ENCODE results near the gene CFHR3. TPM values are rescaled to one million over a fixed set of nuclear protein-coding genes. Genes with fewer than 3 reads are reported as not detected.
"Not testable (repeated sequence)": the region's sequence is repeated elsewhere in the genome, so short reads cannot be mapped to it uniquely, and the experiment has no call there.

The CFHR3 gene
- total RNA-seq, 2 donors from 2014 or later: 0.15 TPM; not detected in 1

- no peaks in the 10 kb centered on the region for H3K9me3 ChIP-seq
- H3K27ac ChIP-seq: no peak overlapping the region
- no peak overlapping the region for H3K4me3 ChIP-seq
- H3K27me3 ChIP-seq: no peaks in the 10 kb centered on the region
- TF ChIP-seq, protein P1, sequence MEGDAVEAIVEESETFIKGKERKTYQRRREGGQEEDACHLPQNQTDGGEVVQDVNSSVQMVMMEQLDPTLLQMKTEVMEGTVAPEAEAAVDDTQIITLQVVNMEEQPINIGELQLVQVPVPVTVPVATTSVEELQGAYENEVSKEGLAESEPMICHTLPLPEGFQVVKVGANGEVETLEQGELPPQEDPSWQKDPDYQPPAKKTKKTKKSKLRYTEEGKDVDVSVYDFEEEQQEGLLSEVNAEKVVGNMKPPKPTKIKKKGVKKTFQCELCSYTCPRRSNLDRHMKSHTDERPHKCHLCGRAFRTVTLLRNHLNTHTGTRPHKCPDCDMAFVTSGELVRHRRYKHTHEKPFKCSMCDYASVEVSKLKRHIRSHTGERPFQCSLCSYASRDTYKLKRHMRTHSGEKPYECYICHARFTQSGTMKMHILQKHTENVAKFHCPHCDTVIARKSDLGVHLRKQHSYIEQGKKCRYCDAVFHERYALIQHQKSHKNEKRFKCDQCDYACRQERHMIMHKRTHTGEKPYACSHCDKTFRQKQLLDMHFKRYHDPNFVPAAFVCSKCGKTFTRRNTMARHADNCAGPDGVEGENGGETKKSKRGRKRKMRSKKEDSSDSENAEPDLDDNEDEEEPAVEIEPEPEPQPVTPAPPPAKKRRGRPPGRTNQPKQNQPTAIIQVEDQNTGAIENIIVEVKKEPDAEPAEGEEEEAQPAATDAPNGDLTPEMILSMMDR (IDR thresholded peaks at IDR 0.05): no peak
- no peaks in the 10 kb centered on the region for H3K4me1 ChIP-seq
- DNase-seq: no peak
- H3K36me3 ChIP-seq: no peaks in the 10 kb centered on the region
- intact Hi-C loops (cut with DNase I): no loop called here
- H3K9ac ChIP-seq (ENCODE audit: low read depth in 2 of 2, low read length in 2 of 2): no peak overlapping the region
Measured at GRCh38 chr1:196738730-196739129, 35.9 kb upstream of the CFHR3 start.

DNA sequence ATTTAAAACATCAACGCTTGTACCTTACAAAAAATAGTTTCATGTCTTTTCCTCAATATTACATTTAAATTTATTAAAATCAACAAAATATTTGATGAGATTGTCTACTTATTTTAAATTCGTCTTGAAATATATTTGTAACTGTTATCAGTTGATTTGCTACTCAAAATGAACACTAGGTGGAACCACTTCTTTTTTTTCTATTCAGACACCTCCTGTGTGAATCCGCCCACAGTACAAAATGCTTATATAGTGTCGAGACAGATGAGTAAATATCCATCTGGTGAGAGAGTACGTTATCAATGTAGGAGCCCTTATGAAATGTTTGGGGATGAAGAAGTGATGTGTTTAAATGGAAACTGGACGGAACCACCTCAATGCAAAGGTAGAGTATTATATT is 31.4 kb upstream of the CFHR3 start:
- H3K9me3 ChIP-seq; H3K4me1 ChIP-seq; H3K9ac ChIP-seq (ENCODE audit: low read depth in 2 of 2, low read length in 2 of 2); H3K4me3 ChIP-seq; DNase-seq; H3K27me3 ChIP-seq; H3K36me3 ChIP-seq; H3K27ac ChIP-seq: not testable (repeated sequence)
- intact Hi-C loops (cut with DNase I): loop anchor here (10.0 kb wide), 1 partner anchor 602 kb away; no protein-coding TSS in a partner anchor

DNA sequence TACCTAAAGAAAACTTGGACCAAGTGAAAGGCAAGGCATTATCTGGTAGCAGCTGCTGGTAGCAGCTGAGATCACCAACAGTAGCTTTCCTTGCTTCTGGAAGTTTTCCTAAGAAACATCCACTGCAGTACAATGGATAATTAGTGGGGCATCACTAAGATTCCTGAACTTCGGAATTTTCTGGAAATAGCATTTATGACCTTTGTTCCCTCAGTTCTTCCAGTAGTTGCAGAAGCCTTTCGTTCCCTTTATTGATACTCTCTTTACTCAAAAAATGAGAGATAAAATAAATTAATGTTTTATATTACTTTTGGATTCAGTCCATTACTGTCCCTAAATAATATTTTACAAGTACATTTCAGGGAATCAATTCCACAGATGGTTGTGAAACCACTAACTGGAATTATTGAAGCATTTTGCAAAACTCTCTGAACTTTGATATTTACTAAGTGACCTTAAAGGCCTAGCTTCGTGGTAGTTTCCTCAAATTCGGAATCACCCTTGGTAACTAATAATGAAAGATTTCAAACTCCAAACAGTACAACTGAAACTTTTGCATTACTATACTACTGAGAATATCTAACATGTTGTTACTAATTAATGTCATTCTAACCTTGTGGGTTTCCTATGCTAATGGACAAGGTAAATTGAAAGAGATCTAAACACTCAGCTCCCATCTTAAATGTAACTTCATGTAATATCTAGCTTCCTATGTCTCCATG is 9.5 kb upstream of the CFHR3 start:
- H3K36me3 ChIP-seq; DNase-seq; intact Hi-C loops (cut with DNase I); H3K27me3 ChIP-seq; H3K4me3 ChIP-seq; H3K9me3 ChIP-seq; H3K27ac ChIP-seq; H3K9ac ChIP-seq (ENCODE audit: low read depth in 2 of 2, low read length in 2 of 2); H3K4me1 ChIP-seq: not testable (repeated sequence)

DNA sequence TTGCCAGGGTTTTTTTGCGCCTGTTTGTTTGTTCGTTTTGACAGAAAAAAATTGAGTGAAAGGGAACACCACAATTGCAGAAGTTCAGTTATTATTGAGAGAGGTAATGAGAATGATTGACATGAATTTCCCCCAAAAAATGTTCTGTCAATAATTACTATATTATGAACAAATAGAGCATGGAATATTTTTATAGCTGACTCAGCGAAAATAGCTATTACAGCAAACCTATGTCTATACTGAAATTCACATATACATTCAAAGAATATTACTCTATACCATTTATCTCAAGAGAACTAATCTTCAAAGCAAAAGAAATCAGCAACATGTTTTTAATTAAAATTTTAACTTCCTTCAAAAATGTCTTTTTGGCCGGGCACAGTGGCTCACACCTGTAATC is 4.8 kb upstream of the CFHR3 start:
- H3K27me3 ChIP-seq; H3K4me1 ChIP-seq; DNase-seq; intact Hi-C loops (cut with DNase I); H3K27ac ChIP-seq; H3K36me3 ChIP-seq; H3K9ac ChIP-seq (ENCODE audit: low read depth in 2 of 2, low read length in 2 of 2); H3K4me3 ChIP-seq; H3K9me3 ChIP-seq: not testable (repeated sequence)

DNA sequence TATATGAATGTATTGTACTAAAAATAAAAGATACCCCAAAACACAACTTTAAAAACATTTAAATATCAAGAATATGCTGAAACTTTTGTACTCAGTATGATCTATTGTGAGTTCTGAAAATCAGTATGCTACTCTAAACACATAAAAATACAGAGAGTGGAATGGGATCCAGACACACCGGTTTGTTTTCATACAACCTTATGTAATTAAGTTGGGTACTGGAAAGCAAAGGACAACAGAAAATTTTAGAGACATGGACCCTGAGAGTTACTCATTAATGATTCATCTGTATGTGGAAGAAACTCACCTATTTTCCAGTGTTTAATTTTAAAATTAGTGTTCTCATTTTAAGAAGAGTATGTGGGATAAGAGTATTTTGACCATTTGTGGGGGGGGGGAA is 927 bp upstream of the CFHR3 start:
- no peak overlapping the region for H3K27ac ChIP-seq
- no peaks in the 10 kb centered on the region for H3K4me1 ChIP-seq
- TF ChIP-seq, protein P1 (IDR thresholded peaks at IDR 0.05): no peak
- no peak overlapping the region for H3K9ac ChIP-seq (ENCODE audit: low read depth in 2 of 2, low read length in 2 of 2)
- no peak for DNase-seq
- H3K9me3 ChIP-seq: no peaks in the 10 kb centered on the region
- no peaks in the 10 kb centered on the region for H3K36me3 ChIP-seq
- intact Hi-C loops (cut with DNase I): no loop called here
- no peaks in the 10 kb centered on the region for H3K27me3 ChIP-seq
- H3K4me3 ChIP-seq: no peak overlapping the region

DNA sequence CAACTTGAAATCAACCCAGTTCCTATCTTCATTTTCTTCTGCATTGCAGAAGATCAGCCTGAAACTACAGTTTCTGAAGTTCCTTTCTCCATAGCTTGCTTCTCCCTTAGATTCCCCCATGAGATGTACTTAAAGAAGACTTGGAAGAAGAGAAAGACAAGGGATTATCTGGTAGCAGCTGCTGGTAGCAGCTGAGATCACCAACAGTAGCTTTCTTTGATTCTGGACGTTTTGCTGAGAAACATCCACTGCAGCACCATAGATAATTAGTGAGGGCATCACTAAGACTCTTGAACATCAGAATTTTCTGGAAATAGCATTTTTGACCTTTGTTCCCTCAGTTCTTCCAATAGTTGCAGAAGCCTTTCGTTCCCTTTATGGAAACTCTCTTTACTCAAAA is 465 bp upstream of the CFHR3 start:
- no peaks in the 10 kb centered on the region for H3K27me3 ChIP-seq
- H3K4me3 ChIP-seq: no peak overlapping the region
- H3K4me1 ChIP-seq: no peaks in the 10 kb centered on the region
- TF ChIP-seq, protein P1 (IDR thresholded peaks at IDR 0.05): no peak
- H3K9ac ChIP-seq (ENCODE audit: low read depth in 2 of 2, low read length in 2 of 2): no peak overlapping the region
- no peaks in the 10 kb centered on the region for H3K9me3 ChIP-seq
- H3K36me3 ChIP-seq: no peaks in the 10 kb centered on the region
- intact Hi-C loops (cut with DNase I): no loop called here
- DNase-seq: no peak
- H3K27ac ChIP-seq: no peak overlapping the region

DNA sequence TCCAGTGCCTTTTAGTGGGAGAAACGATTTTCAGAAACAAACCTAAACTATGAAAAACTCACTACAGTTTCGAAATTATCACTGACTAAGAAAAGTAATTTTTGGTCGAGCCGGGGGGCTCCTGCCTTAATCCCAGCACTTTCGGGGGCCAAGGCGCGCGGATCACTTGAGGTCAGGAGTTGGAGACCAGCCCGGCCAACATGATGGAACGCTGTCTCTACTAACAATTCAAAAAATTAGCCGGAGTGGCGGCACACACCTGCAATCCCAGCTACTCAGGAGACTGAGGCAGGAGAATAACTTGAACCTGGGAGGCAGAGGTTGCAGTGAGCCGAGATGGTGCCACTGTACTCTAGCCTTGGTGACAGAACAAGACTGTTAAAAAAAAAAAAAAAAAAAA is 3.0 kb downstream of the CFHR3 start:
- Histone ChIP-seq H3K9me3 (no peaks in the 10 kb centered on the region), H3K27me3 (no peaks in the 10 kb centered on the region), H3K27ac (no peak overlapping the region), H3K36me3 (no peaks in the 10 kb centered on the region), H3K4me1 (no peaks in the 10 kb centered on the region), H3K9ac (ENCODE audit: low read depth in 2 of 2, low read length in 2 of 2) (no peak overlapping the region), H3K4me3 (no peak overlapping the region)
- TF ChIP-seq, protein P1 (IDR thresholded peaks at IDR 0.05): no peak
- DNase-seq: no peak
- intact Hi-C loops (cut with DNase I): no loop called here
